ENCODE data around the gene ZNF778. TPM values are rescaled to one million over a fixed set of nuclear protein-coding genes. Genes with fewer than 3 reads are reported as not detected.

Gene ZNF778
- total and polyA plus RNA-seq, 2 donors from 2014 or later: 2.2 to 12.7 TPM

DNA sequence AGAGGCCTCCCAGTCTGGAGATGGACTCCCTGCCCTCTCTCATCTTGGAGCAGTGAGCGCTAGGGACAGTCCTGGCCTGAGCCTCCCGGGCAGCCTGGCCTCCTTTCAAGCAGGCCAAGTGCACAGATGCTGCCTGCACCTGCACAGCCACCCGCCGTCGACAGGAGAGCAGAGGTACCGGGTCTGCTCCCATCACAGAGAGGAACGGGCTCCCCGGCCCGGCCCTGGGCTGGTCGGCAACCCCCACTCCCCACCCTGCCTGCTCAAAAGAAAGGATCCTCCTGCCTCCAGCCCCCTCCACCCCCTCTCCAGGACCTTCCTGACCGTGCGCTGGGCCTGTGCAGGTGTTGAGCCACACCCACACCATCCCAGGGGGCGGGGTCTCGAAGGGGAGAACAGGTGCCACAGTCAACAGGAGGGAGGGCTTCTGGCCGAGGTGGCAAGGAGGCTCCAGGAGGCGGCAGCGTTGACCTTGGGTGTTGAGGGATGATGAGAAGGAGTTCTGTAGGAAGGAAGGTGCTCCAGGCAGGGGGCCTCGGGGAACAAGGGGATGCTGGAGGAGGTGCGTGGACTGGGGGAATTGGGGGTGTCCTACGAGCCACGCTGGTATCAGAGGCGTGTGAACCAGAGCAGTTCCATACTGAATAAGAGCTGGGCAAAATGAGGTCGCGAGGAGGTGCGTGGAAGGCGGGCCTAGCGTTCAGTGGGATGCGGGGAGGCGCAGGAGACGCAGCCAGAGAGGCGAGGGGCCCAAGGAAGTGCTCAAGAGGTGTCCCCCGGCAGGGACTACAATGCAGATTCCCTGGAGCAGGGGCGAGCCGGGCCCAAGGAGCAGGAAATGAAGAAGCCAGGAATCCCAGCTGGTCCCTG is 46.9 kb upstream of the ZNF778 start:
- H3K4me1 ChIP-seq (ENCODE audit: control insufficient read depth in 2 of 3, insufficient read depth in 2 of 3, low read depth in 1 of 3, low read length in 3 of 3): peaks cover 0 to 9% (median 0%) of the 10 kb centered on the region in 3 donors
- H3K9me3 ChIP-seq (ENCODE audit: control insufficient read depth in 2 of 3, insufficient read depth in 1 of 3, low read length in 3 of 3): no peaks in the 10 kb centered on the region
- H3K27me3 ChIP-seq (ENCODE audit: control insufficient read depth, insufficient read depth, low read length): no peaks in the 10 kb centered on the region
- intact Hi-C loops (cut with DNase I): no loop called here
- H3K27ac ChIP-seq (ENCODE audit: low read depth in 2 of 2, low read length in 2 of 2): no peak overlapping the region
- H3K9ac ChIP-seq (ENCODE audit: low read length in 3 of 3): no peak overlapping the region
- no peak overlapping the region for H3K4me3 ChIP-seq (ENCODE audit: low read length in 3 of 3)
- no peaks in the 10 kb centered on the region for H3K36me3 ChIP-seq (ENCODE audit: control insufficient read depth in 2 of 3, insufficient read depth in 3 of 3, low read length in 3 of 3)
- TF ChIP-seq, protein P1, sequence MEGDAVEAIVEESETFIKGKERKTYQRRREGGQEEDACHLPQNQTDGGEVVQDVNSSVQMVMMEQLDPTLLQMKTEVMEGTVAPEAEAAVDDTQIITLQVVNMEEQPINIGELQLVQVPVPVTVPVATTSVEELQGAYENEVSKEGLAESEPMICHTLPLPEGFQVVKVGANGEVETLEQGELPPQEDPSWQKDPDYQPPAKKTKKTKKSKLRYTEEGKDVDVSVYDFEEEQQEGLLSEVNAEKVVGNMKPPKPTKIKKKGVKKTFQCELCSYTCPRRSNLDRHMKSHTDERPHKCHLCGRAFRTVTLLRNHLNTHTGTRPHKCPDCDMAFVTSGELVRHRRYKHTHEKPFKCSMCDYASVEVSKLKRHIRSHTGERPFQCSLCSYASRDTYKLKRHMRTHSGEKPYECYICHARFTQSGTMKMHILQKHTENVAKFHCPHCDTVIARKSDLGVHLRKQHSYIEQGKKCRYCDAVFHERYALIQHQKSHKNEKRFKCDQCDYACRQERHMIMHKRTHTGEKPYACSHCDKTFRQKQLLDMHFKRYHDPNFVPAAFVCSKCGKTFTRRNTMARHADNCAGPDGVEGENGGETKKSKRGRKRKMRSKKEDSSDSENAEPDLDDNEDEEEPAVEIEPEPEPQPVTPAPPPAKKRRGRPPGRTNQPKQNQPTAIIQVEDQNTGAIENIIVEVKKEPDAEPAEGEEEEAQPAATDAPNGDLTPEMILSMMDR (IDR thresholded peaks at IDR 0.05; ENCODE audit: borderline replicate concordance, extremely low read depth, insufficient read depth): no peak
- FAIRE-seq (no peak), DNase-seq (peak in 2 of 5 donors; percentile 85 to 86)

DNA sequence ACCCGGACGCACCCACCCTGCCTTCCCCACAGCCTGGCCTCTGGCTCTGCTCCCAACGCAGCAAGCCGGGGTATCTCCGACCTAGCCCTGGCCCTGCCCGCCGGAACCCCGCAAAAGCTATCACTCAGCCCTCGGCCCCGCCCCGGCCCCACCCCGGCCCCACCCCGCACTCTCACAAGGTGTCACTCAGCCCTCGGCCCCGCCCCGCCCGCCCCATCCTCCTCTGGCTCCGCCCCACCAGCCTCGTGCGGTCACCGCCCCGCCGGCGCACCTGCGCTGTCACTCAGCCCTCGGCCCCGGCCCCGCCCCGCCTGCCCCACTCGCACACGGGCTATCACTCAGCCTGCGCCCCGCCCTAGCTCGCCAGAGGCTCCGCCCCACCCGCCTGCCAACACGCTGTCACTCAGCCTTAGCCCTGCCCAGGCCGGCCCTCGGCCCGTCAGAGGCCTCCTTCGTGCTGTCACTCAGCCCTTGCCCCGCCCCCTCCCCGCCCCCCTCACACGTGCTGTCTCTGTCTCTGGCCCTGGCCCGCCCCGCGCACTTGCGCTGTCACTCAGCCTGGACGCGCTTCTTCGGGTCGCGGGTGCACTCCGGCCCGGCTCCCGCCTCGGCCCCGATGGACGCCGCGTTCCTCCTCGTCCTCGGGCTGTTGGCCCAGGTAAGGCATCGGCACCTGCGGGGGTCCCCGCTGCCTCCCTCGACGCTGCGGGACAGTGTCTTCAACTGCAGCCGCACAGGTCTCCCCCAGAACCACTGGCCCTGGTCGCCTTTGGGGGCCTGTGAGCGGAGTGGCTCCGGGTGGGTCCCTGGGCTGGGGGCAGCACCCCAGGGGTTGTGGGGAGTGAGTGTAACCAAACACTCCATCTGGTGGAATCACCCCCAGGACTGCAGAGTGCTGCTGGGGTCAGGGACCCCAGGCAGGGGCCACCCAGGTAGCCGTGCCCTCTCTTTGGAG is 46.0 kb upstream of the ZNF778 start, which contains the start of gene CDH15:
Gene CDH15, plus strand, starts transcription at position 533 of the 955 bp plus-strand sequence. Its CDS starts 84 bp downstream, at position 617.
- no peak within 1 kb of the TSS for H3K27ac ChIP-seq (ENCODE audit: low read depth in 2 of 2, low read length in 2 of 2)
- no peak for FAIRE-seq
- no peak within 1 kb of the TSS for H3K9ac ChIP-seq (ENCODE audit: low read length in 3 of 3)
- DNase-seq: peak; percentile 96 to 98 (median 97)
- no peaks in the 10 kb centered on the region for H3K27me3 ChIP-seq (ENCODE audit: control insufficient read depth, insufficient read depth, low read length)
- intact Hi-C loops (cut with DNase I): no loop called here
- TF ChIP-seq, protein P1 (IDR thresholded peaks at IDR 0.05; ENCODE audit: borderline replicate concordance, extremely low read depth, insufficient read depth): no peak
- no peaks in the 10 kb centered on the region for H3K36me3 ChIP-seq (ENCODE audit: control insufficient read depth in 2 of 3, insufficient read depth in 3 of 3, low read length in 3 of 3)
- H3K4me1 ChIP-seq (ENCODE audit: control insufficient read depth in 2 of 3, insufficient read depth in 2 of 3, low read depth in 1 of 3, low read length in 3 of 3): peaks cover 0 to 9% (median 0%) of the 10 kb centered on the region in 3 donors
- H3K4me3 ChIP-seq (ENCODE audit: low read length in 3 of 3): no peak within 1 kb of the TSS
- no peaks in the 10 kb centered on the region for H3K9me3 ChIP-seq (ENCODE audit: control insufficient read depth in 2 of 3, insufficient read depth in 1 of 3, low read length in 3 of 3)

DNA sequence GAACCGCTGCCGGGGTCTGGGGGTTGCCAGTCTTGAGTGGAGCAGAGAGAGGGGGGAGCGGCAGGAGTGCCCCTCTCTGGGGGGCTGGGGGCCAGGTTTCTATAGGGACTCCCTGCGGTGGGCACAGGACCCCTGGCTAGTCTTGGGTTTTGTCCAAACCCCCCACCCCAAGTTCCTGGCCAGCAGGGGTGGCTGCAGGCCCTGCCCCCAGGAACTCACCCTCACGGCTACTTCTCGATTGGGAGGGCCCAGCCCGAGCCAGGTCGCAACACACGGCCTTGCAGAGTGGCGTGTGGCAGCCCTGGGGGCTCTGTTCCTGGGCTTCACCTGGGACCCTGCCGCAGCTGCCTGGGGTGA is 45.4 kb upstream of the ZNF778 start:
- no peaks in the 10 kb centered on the region for H3K27me3 ChIP-seq (ENCODE audit: control insufficient read depth, insufficient read depth, low read length)
- no peak overlapping the region for H3K27ac ChIP-seq (ENCODE audit: low read depth in 2 of 2, low read length in 2 of 2)
- H3K36me3 ChIP-seq (ENCODE audit: control insufficient read depth in 2 of 3, insufficient read depth in 3 of 3, low read length in 3 of 3): no peaks in the 10 kb centered on the region
- no peak overlapping the region for H3K9ac ChIP-seq (ENCODE audit: low read length in 3 of 3)
- no peak for FAIRE-seq
- no peak overlapping the region for H3K4me3 ChIP-seq (ENCODE audit: low read length in 3 of 3)
- H3K4me1 ChIP-seq (ENCODE audit: control insufficient read depth in 2 of 3, insufficient read depth in 2 of 3, low read depth in 1 of 3, low read length in 3 of 3): peaks cover 0 to 9% (median 0%) of the 10 kb centered on the region in 3 donors
- peak in 1 of 5 donors; percentile 84 for DNase-seq
- TF ChIP-seq, protein P1 (IDR thresholded peaks at IDR 0.05; ENCODE audit: borderline replicate concordance, extremely low read depth, insufficient read depth): no peak
- no peaks in the 10 kb centered on the region for H3K9me3 ChIP-seq (ENCODE audit: control insufficient read depth in 2 of 3, insufficient read depth in 1 of 3, low read length in 3 of 3)
- intact Hi-C loops (cut with DNase I): no loop called here
